ENCODE results near the gene ISM2. TPM values are rescaled to one million over a fixed set of nuclear protein-coding genes. Genes with fewer than 3 reads are reported as not detected.

Gene ISM2
- total and polyA plus RNA-seq, 2 of the 8 experiments (the other 6 are each of a cell fraction or from before 2014, with no cell fraction given), result 0.52 to 0.79 TPM

GRCh38 chr14:77520555-77520954 is 21.9 kb upstream of the ISM2 start (continued):
- TF ChIP-seq CHD7 (IDR thresholded peaks at IDR 0.05; ENCODE audit: insufficient replicate concordance, low read length) (no peak), JUN (IDR thresholded peaks at IDR 0.05; ENCODE audit: low read depth, low read length) (no peak)

Data from H1 (cell line).